Testis (tissue), 2 donors: ENCODE results near the gene NUMB.

ENCODE experiments used
- CTCF ChIP-seq, 3 experiments: fragments of 450-650 bp in 2 of 3; fragments of 200-600 bp in 1 of 3; sonication (generic) in 1 of 3; IDR thresholded peaks; one replicate each; pipeline ENCODE4 v1.5.1; 2016 to 2019; ENCODE audit warnings: antibody characterized with exemption in 3 of 3, mild to moderate bottlenecking in 2 of 3, moderate library complexity in 1 of 3
- POLR2A ChIP-seq: fragments of 450-650 bp; IDR thresholded peaks from one replicate; pipeline ENCODE4 v1.6.1; 2017; ENCODE audit warnings: antibody characterized with exemption, mild to moderate bottlenecking, moderate library complexity

- TF ChIP-seq POLR2A = no peak
- no peak for TF ChIP-seq CTCF (IDR thresholded peaks at IDR 0.05)
Observed at GRCh38 chr14:73276836-73277235, 181.5 kb downstream of the NUMB start.
